ENCODE data around the gene PIGS. TPM values are rescaled to one million over a fixed set of nuclear protein-coding genes. Genes with fewer than 3 reads are reported as not detected.

PIGS gene
- 10 to 100 TPM; 17.2 to 42.5 (median 36.7) TPM for total RNA-seq
- 10 to 100 TPM; 19.2 to 66.3 (median 27.0) TPM for polyA plus RNA-seq

- Histone ChIP-seq H3K27ac (peak within 1 kb of the TSS; percentile 72 to 85 (median 83)), H3K9me3 (no peaks in the 10 kb centered on the region), H3K36me3 (peaks cover 0 to 11% (median 0%) of the 10 kb centered on the region in 4 donors), H3K27me3 (no peaks in the 10 kb centered on the region), H3K4me1 (peaks cover 0 to 24% (median 20%) of the 10 kb centered on the region in 4 donors), H3K4me3 (peak within 1 kb of the TSS; percentile 94 to 98 (median 96))
- DNase-seq, result peak; percentile 97
- 1% methylated on average over 49 of the region's 49 CpGs for WGBS, 2 donors
- TF ChIP-seq POLR2A (IDR thresholded peaks at IDR 0.05), result peak; percentile 69 to 81
- TF ChIP-seq POLR2AphosphoS5 (IDR thresholded peaks at IDR 0.05), result peak; percentile 74 to 93 (median 90)
- TF ChIP-seq, protein P1, sequence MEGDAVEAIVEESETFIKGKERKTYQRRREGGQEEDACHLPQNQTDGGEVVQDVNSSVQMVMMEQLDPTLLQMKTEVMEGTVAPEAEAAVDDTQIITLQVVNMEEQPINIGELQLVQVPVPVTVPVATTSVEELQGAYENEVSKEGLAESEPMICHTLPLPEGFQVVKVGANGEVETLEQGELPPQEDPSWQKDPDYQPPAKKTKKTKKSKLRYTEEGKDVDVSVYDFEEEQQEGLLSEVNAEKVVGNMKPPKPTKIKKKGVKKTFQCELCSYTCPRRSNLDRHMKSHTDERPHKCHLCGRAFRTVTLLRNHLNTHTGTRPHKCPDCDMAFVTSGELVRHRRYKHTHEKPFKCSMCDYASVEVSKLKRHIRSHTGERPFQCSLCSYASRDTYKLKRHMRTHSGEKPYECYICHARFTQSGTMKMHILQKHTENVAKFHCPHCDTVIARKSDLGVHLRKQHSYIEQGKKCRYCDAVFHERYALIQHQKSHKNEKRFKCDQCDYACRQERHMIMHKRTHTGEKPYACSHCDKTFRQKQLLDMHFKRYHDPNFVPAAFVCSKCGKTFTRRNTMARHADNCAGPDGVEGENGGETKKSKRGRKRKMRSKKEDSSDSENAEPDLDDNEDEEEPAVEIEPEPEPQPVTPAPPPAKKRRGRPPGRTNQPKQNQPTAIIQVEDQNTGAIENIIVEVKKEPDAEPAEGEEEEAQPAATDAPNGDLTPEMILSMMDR (IDR thresholded peaks at IDR 0.05), result no peak
- intact Hi-C loops (cut with DNase I), result loop anchor here (2.0 kb wide), 1 partner anchor 27 kb away; the partner anchor contains the start of gene SPAG5
Observed at GRCh38 chr17:28571361-28572122, at the start of gene PIGS. Gene PIGS (minus strand): TSS chr17:28571524. CDS start chr17:28571496, 28 bp downstream.

DNA sequence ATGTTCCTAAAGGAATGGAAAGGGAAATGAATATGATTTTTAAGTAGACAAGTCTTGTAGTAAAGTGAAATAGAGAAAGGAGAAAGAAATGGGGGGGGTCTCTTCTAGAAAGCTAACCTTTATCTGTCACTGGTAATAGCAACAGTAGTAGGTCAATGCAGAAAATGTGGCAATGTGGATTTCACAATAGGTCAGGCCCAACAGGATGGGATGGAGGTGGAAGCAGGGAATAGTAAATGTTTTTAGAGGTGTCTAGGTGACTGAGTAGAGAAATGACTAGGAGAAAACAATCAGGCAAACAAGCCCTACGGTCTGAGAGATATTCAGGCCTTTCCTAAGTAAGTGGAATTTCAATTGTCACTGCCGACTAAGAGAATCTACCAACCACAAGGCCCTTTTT, 48.7 kb upstream of the PIGS start:
- Histone ChIP-seq H3K4me3 (no peak overlapping the region), H3K4me1 (no peaks in the 10 kb centered on the region), H3K27ac (no peak overlapping the region), H3K9me3 (no peaks in the 10 kb centered on the region), H3K36me3 (peaks cover 51 to 100% (median 80%) of the 10 kb centered on the region in 4 donors), H3K27me3 (no peaks in the 10 kb centered on the region)
- TF ChIP-seq EP300 (IDR thresholded peaks at IDR 0.05) (no peak), POLR2AphosphoS5 (IDR thresholded peaks at IDR 0.05) (no peak), POLR2A (IDR thresholded peaks at IDR 0.05) (no peak)
- TF ChIP-seq, protein P1 (IDR thresholded peaks at IDR 0.05), result no peak
- WGBS, 2 donors, result 84 to 86% methylated on average over 2 of the region's 2 CpGs
- intact Hi-C loops (cut with DNase I), result no loop called here
- DNase-seq, result no peak

DNA sequence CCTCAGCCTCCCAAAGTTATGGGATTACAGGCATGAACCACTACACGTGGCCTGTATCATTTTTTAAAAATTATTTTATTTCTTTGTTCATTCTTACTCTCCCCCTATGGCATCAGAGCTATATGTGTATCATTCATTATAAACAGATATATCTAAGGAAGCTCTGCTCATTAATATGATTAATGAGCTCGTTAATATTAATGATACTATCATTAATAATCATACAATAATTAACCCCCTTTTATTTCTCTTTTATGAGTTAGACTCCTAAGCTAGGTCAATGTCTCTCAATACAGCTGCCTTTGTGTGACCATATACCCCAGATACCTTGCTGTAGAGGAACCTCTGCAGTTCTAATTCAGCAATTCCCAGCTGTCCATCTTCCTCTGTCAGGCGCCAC, 47.1 kb upstream of the PIGS start:
- no peaks in the 10 kb centered on the region for H3K4me1 ChIP-seq
- no peak for DNase-seq
- TF ChIP-seq POLR2A (IDR thresholded peaks at IDR 0.05) (no peak), POLR2AphosphoS5 (IDR thresholded peaks at IDR 0.05) (no peak), EP300 (IDR thresholded peaks at IDR 0.05) (no peak)
- TF ChIP-seq, protein P1 (IDR thresholded peaks at IDR 0.05), result no peak
- no peak overlapping the region for H3K4me3 ChIP-seq
- intact Hi-C loops (cut with DNase I), result no loop called here
- no peak overlapping the region for H3K27ac ChIP-seq
- no peaks in the 10 kb centered on the region for H3K9me3 ChIP-seq
- peaks cover 53 to 99% (median 81%) of the 10 kb centered on the region in 4 donors for H3K36me3 ChIP-seq
- 71 to 92% methylated on average over 3 of the region's 3 CpGs for WGBS, 2 donors
- H3K27me3 ChIP-seq, result no peaks in the 10 kb centered on the region

DNA sequence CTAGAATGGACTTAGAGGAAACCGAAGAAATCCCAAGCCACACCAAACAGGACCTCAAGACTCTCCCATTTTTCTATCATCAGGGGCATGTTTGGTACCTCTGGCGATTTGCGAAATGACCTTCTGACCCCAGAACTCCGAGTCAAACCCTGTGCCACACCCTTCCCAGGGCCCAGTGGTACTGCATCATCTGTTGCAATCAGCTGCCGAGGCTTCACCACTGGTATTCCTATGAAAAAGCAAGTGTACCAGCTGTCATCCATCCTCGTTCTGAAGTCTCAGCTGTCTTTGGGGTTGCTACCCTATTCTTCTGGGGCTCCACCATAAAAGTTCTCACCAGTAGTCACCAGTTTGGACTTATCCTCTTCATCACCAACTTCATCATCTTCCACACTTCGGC, 45.0 kb upstream of the PIGS start:
- no peaks in the 10 kb centered on the region for H3K4me1 ChIP-seq
- no peaks in the 10 kb centered on the region for H3K27me3 ChIP-seq
- intact Hi-C loops (cut with DNase I), result no loop called here
- H3K36me3 ChIP-seq, result peaks cover 41 to 80% (median 65%) of the 10 kb centered on the region in 4 donors
- H3K4me3 ChIP-seq, result no peak overlapping the region
- TF ChIP-seq, protein P1 (IDR thresholded peaks at IDR 0.05), result no peak
- no peak for TF ChIP-seq POLR2A (IDR thresholded peaks at IDR 0.05)
- TF ChIP-seq POLR2AphosphoS5 (IDR thresholded peaks at IDR 0.05), result no peak
- TF ChIP-seq EP300 (IDR thresholded peaks at IDR 0.05), result no peak
- 75 to 86% methylated on average over 7 of the region's 7 CpGs for WGBS, 2 donors
- H3K9me3 ChIP-seq, result no peaks in the 10 kb centered on the region
- H3K27ac ChIP-seq, result no peak overlapping the region
- no peak for DNase-seq

Measured in sigmoid colon (tissue), 7 donors.